SK-N-SH treated with all-trans-retinoic acid at 6 μM for 48 hours (cell line): ENCODE results near the gene ABCG5.
A peak's percentile ranks its signal among the peaks of the same experiment; 100 is the strongest.

ENCODE experiments used
- ATAC-seq: fragments of 200-7000 bp; cut with Tn5 transposase; 3 replicates; pipeline ENCODE4 v1.9.1; 2020; ENCODE audit warnings: mild to moderate bottlenecking, moderate library complexity
- ARNTL ChIP-seq: fragments of 450-650 bp; formaldehyde crosslinking; IDR thresholded peaks from 2 replicates; pipeline ENCODE4 v1.5.0; 2020; ENCODE audit warnings: low read depth, mild to moderate bottlenecking, moderate library complexity, borderline replicate concordance
- BACH2 ChIP-seq: fragments of 250-450 bp; sonication (Bioruptor Pico); IDR thresholded peaks from 2 replicates; pipeline ENCODE4 v1.9.0; 2021; ENCODE audit warnings: mild to moderate bottlenecking, borderline replicate concordance
- CREB5 ChIP-seq: fragments of 250-450 bp; sonication (Bioruptor Pico); IDR thresholded peaks from 2 replicates; pipeline ENCODE4 v1.5.1; 2020; ENCODE audit warnings: low read depth, mild to moderate bottlenecking, moderate library complexity
- CSDC2 ChIP-seq: fragments of 250-450 bp; sonication (Bioruptor Pico); IDR thresholded peaks from 2 replicates; pipeline ENCODE4 v1.5.0; 2020; ENCODE audit warnings: mild to moderate bottlenecking, moderate library complexity
- CSRNP3 ChIP-seq: fragments of 250-450 bp; sonication (Bioruptor Pico); IDR thresholded peaks from 2 replicates; pipeline ENCODE4 v1.5.1; 2021; ENCODE audit warnings: mild to moderate bottlenecking, moderate library complexity
- ESRRG ChIP-seq: fragments of 250-450 bp; sonication (Bioruptor Pico); IDR thresholded peaks from 2 replicates; pipeline ENCODE4 v1.6.1; 2021; ENCODE audit warnings: mild to moderate bottlenecking
- GLIS3 ChIP-seq: fragments of 250-450 bp; sonication (Bioruptor Pico); IDR thresholded peaks from 2 replicates; pipeline ENCODE4 v1.5.0; 2020; ENCODE audit warnings: mild to moderate bottlenecking, moderate library complexity
- ISL1 ChIP-seq: fragments of 250-450 bp; sonication (Bioruptor Pico); IDR thresholded peaks from 2 replicates; pipeline ENCODE4 v2.1.2; 2022; ENCODE audit warnings: mild to moderate bottlenecking, moderate library complexity
- OSR1 ChIP-seq: fragments of 250-450 bp; sonication (Bioruptor Pico); IDR thresholded peaks from 2 replicates; pipeline ENCODE4 v1.8.0; 2022; ENCODE audit warnings: moderate library complexity, mild to moderate bottlenecking, inconsistent platforms
- PATZ1 ChIP-seq: fragments of 250-450 bp; sonication (Bioruptor Pico); IDR thresholded peaks from 2 replicates; pipeline ENCODE4 v1.8.0; 2020; ENCODE audit warnings: mild to moderate bottlenecking, moderate library complexity, borderline replicate concordance
- POU6F1 ChIP-seq: fragments of 250-450 bp; sonication (Bioruptor Pico); IDR thresholded peaks from 2 replicates; pipeline ENCODE4 v1.8.0; 2021; ENCODE audit warnings: low read depth, mild to moderate bottlenecking, moderate library complexity, borderline replicate concordance
- PPARA ChIP-seq: fragments of 250-450 bp; sonication (Bioruptor Pico); IDR thresholded peaks from 2 replicates; pipeline ENCODE4 v1.5.0; 2020; ENCODE audit warnings: mild to moderate bottlenecking, borderline replicate concordance
- RARB ChIP-seq: fragments of 250-450 bp; sonication (Bioruptor Pico); IDR thresholded peaks from 2 replicates; pipeline ENCODE4 v1.8.0; 2021; ENCODE audit warnings: mild to moderate bottlenecking, moderate library complexity
- SNAI2 ChIP-seq: fragments of 250-450 bp; sonication (Bioruptor Pico); IDR thresholded peaks from 2 replicates; pipeline ENCODE4 v1.5.0; 2020; ENCODE audit warnings: mild to moderate bottlenecking, moderate library complexity
- TCF4 ChIP-seq: fragments of 250-450 bp; sonication (Bioruptor Pico); IDR thresholded peaks from 2 replicates; pipeline ENCODE4 v1.8.0; 2021; ENCODE audit warnings: mild to moderate bottlenecking, moderate library complexity, borderline replicate concordance
- TOX ChIP-seq: fragments of 250-450 bp; sonication (Bioruptor Pico); IDR thresholded peaks from 2 replicates; pipeline ENCODE4 v1.8.0; 2021; ENCODE audit warnings: mild to moderate bottlenecking, moderate library complexity, borderline replicate concordance
- TSHZ2 ChIP-seq: fragments of 250-450 bp; sonication (Bioruptor Pico); IDR thresholded peaks from 2 replicates; pipeline ENCODE4 v1.5.0; 2020; ENCODE audit warnings: mild to moderate bottlenecking, moderate library complexity
- ZC3H10 ChIP-seq: fragments of 250-450 bp; sonication (Bioruptor Pico); IDR thresholded peaks from 2 replicates; pipeline ENCODE4 v1.5.1; 2021; ENCODE audit warnings: mild to moderate bottlenecking, moderate library complexity
- ZFP3 ChIP-seq: fragments of 250-450 bp; sonication (Bioruptor Pico); IDR thresholded peaks from 2 replicates; pipeline ENCODE4 v1.5.0; 2020; ENCODE audit warnings: mild to moderate bottlenecking, moderate library complexity
- ZFP30 ChIP-seq: fragments of 450-650 bp; formaldehyde crosslinking; IDR thresholded peaks from 2 replicates; pipeline ENCODE4 v1.5.0; 2022; ENCODE audit warnings: mild to moderate bottlenecking, moderate library complexity
- ZNF565 ChIP-seq: fragments of 450-650 bp; formaldehyde crosslinking; conservative IDR thresholded peaks from 2 replicates; pipeline ENCODE4 v1.5.0; 2020; ENCODE audit warnings: low read depth, mild to moderate bottlenecking, moderate library complexity
- ZNF70 ChIP-seq: fragments of 450-650 bp; formaldehyde crosslinking; IDR thresholded peaks from 2 replicates; pipeline ENCODE4 v1.5.0; 2020; ENCODE audit warnings: mild to moderate bottlenecking, moderate library complexity
- ZNF8 ChIP-seq: fragments of 450-650 bp; formaldehyde crosslinking; IDR thresholded peaks from 2 replicates; pipeline ENCODE4 v1.5.0; 2020; ENCODE audit warnings: mild to moderate bottlenecking, moderate library complexity

The ABCG5 gene

GRCh38 chr2:43819491-43820163 is 19.0 kb downstream of the ABCG5 start:
- no peak for ATAC-seq
- no peak for TF ChIP-seq POU6F1 (CRISPR knock-in tag)
- no peak for TF ChIP-seq ZC3H10 (CRISPR knock-in tag)
- no peak for TF ChIP-seq RARB (CRISPR knock-in tag)
- no peak for TF ChIP-seq PPARA
- no peak for TF ChIP-seq ZNF565 (CRISPR knock-in tag)
- no peak for TF ChIP-seq BACH2 (CRISPR knock-in tag)
- no peak for TF ChIP-seq ZNF70 (CRISPR knock-in tag)
- no peak for TF ChIP-seq GLIS3 (CRISPR knock-in tag)
- TF ChIP-seq ZFP3 (CRISPR knock-in tag) = no peak
- TF ChIP-seq TCF4 (CRISPR knock-in tag) = no peak
- TF ChIP-seq TSHZ2 = no peak
- no peak for TF ChIP-seq ZNF8
- no peak for TF ChIP-seq CSDC2 (CRISPR knock-in tag)
- no peak for TF ChIP-seq ARNTL (CRISPR knock-in tag)
- no peak for TF ChIP-seq TOX (CRISPR knock-in tag)
- TF ChIP-seq OSR1 (CRISPR knock-in tag) = no peak
- TF ChIP-seq ZFP30 (CRISPR knock-in tag) = no peak

- 0 out of 3 replicates have a peak, but pooled peaks have one; percentile 26 for ATAC-seq
- TF ChIP-seq ZC3H10 (CRISPR knock-in tag) (no peak), CREB5 (no peak), CSRNP3 (no peak), OSR1 (CRISPR knock-in tag) (no peak), ZFP30 (CRISPR knock-in tag) (no peak), GLIS3 (CRISPR knock-in tag) (no peak)
- TF ChIP-seq, all 23 proteins: peak for 0
Measured at GRCh38 chr2:43818761-43819160, 19.9 kb downstream of the ABCG5 start.

GRCh38 chr2:43814711-43815110 is 23.9 kb downstream of the ABCG5 start:
- ATAC-seq = no peak
- TF ChIP-seq PATZ1 (CRISPR knock-in tag) = no peak
- no peak for TF ChIP-seq TSHZ2
- TF ChIP-seq ISL1 (CRISPR knock-in tag) = no peak
- TF ChIP-seq ZFP30 (CRISPR knock-in tag) = no peak
- no peak for TF ChIP-seq ESRRG
- no peak for TF ChIP-seq CREB5
- no peak for TF ChIP-seq ARNTL (CRISPR knock-in tag)
- no peak for TF ChIP-seq PPARA
- TF ChIP-seq SNAI2 (CRISPR knock-in tag) = no peak
- TF ChIP-seq BACH2 (CRISPR knock-in tag) = no peak
- TF ChIP-seq ZC3H10 (CRISPR knock-in tag) = no peak
